Activated CD8-positive, alpha-beta memory T cell treated with anti-CD3 and anti-CD28 coated beads for 36 hours (primary cell): ENCODE results near the gene HIC1. TPM values are rescaled to one million over a fixed set of nuclear protein-coding genes. Genes with fewer than 3 reads are reported as not detected.

Experiments
- CTCF ChIA-PET: fragments of 350-600 bp; sonication (Branson Sonifier 250); formaldehyde crosslinking; loops from one replicate; lab custom pipeline; 2021; ENCODE audit warnings: antibody characterized with exemption; lab: Charles Lee
- POLR2A ChIA-PET: fragments of 350-600 bp; sonication (Branson Sonifier 250); formaldehyde crosslinking; loops from one replicate; lab custom pipeline; 2021; ENCODE audit warnings: antibody characterized with exemption; lab: Charles Lee
- total RNA-seq, 2 experiments: library from RNA; stranded (reverse); gene quantifications; one replicate each; pipeline ENCODE4 v1.2.3, GENCODE V29; 2021

HIC1 gene
- total RNA-seq, 2 experiments from 2014 or later: 57.1 to 58.7 TPM

DNA sequence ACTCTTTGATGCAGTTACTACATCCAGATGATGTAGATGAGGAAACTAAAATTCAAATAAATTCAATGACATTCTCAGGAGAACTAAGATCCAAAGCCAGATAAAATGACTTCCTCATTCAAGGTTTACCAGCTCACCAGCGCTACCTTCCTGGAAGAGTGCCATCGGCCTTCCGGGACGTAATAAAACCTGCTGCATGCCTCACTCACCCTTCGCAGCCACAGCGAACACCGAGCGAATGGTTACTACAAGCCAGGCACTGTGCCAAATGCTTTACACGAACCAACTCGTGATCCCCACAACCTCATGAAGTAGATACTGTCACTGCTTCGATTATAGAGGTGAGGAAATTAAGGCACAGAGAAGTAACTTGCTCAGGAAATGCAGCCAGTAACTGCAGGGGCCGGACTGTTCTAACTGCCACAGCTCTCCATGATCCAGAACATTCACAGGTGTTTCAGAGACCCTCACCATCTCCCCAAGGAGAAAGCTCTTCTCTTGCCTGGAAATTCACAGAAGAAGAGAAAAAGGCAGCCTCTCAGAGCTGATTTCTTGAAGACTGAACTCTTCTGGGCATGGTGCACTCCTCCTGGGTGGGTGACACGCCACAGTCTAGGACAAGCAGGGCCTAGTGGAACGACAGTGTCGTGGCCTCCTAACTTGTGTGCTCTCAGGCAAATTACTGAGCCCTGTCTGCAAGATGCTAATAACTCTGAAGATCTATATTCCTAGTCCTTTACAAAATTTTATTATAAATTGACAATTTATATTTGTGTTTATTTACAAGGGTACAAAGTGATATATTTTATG is 46.8 kb downstream of the HIC1 start:
- ChIA-PET POLR2A (interaction anchor here (0.6 kb wide), 1 partner anchor 37 kb away, joined by 4 read pairs; no protein-coding TSS in a partner anchor), CTCF (no interaction called here)

DNA sequence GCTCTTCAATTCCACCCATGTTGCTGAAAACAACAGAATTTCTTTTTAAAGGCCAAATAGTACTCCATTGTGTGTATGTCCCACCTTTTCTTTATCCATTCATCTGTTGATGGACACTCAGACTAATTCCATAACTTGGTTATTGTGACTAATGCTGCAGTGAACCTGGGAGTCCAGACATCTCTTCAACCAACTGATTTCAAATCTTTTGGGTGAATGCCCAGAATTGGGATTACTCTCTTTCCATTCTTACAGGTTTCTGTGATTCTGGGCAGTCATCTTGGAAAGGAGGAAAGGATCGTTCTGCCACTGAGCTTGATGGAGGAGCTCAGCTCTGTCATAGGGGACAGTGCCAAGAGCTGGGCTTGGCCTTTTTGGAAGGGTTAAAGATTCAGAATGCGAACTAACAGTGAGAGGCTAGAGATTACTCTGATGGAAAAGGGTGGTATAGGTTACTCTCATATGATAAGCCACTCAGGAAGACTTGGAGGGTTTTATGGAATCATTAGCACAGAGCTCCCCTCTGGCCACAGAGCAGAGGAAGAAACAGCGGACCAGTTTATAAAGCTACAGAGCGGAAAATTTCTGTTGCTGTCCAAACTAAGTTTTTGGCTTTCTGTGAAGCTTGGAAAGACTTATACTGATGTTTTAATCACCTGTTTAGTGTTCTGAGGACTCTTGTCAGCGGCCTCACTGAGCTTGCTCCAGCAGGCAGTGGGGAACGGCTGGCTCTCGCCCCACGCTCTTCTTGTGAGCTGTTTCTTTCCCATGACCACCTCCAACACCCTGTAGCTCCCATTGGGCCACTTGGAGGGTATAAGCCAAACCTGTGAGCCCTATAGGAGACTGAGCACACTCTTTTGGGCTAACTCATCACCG is 48.3 kb downstream of the HIC1 start:
- POLR2A ChIA-PET: no interaction called here

DNA sequence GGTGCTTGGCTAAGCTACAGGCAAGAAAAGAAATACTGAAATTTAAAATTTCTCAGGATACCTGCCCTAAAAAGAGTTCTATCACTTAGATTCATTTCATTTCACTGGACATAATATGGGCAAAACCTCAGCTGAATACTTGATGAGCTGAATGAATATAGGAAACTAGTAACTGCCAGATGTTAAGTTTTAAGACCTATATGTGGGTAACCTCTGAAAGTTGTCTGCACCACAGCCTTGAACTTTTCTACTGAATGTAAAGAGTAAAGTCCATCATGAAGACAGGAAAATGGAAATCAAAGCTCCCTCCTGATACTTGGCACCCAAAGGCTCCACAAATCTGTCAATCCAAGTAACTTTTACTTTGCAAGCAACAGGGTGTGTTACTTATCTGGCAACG is 50.8 kb downstream of the HIC1 start:
- CTCF ChIA-PET: no interaction called here
- POLR2A ChIA-PET: no interaction called here

More for the DNA sequence above, 48.3 kb downstream of the HIC1 start:
- CTCF ChIA-PET: interaction anchor here (0.8 kb wide), 1 partner anchor 47 kb away, joined by 3 read pairs; no protein-coding TSS in a partner anchor

DNA sequence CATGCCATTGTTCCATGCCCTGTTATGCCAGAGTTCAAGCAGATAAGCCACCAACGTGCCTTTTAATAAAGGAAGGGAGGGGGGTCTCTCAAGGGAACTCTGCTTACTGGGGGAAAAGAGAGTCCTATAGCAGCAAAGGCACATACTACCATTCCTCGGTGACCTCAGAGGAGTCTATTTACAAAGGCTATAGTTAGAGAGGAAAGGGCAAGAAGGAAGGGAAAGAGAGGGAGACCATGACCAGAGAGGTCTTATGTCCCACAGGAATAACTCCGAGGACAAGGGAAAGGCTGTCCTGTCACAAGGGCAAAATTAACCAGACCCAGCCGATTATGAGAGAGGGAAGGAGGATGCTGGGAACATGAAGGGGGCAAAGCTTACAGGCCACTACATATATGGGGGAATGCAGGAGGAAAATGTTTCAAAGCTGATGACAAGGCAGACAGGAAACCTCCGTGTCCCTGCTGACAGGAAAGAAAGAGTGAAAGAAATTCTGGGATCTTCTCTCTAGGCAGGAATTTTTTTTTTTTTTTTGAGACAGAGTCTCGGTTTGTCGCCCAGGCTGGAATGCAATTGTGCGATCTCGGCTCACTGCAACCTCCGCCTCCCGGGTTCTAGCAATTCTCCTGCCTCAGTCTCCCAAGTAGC is 51.5 kb downstream of the HIC1 start:
- ChIA-PET CTCF (interaction anchor here (0.7 kb wide), 1 partner anchor 83 kb away, joined by 3 read pairs; no protein-coding TSS in a partner anchor), POLR2A (no interaction called here)

DNA sequence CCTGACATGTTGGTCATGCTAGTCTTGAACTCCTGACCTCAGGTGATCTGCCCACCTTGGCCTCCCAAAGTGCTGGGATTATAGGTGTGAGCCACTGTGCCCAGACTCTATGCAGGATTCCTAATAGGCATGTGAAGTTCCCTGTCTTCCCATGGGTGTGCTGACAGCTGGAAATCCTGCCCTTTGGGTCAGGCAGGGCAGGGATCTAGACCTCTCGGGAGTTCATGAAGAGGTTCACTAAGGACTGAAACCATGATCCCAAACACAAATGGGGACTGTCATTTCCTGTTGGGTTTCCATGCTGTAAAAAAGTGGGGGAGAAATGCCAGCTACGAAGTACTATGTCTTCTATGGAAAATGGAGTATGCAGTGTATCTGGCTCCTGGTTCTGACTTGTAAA is 52.1 kb downstream of the HIC1 start:
- ChIA-PET POLR2A (no interaction called here), CTCF (interaction anchor here (0.7 kb wide), 1 partner anchor 83 kb away, joined by 3 read pairs; no protein-coding TSS in a partner anchor)

DNA sequence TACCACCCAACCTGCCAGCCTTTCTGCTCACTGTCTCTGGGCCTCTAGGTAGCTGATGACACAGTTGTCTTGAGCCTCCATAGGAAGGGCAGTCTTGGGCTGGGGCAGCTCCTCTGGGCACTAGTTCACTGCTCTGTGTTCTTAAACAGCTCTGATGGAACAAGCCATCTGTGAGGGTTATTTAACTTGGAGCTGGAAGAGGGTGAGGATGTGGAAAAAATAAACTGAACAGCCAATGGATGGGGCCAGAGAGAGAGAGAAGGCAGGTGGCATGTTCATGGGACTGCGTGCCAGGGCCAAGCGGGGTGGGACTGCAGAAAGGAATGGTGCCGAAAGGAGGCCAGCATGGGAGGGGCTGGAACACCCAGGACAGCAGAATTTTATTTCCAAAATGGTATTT is 52.6 kb downstream of the HIC1 start:
- CTCF ChIA-PET: no interaction called here
- POLR2A ChIA-PET: no interaction called here

DNA sequence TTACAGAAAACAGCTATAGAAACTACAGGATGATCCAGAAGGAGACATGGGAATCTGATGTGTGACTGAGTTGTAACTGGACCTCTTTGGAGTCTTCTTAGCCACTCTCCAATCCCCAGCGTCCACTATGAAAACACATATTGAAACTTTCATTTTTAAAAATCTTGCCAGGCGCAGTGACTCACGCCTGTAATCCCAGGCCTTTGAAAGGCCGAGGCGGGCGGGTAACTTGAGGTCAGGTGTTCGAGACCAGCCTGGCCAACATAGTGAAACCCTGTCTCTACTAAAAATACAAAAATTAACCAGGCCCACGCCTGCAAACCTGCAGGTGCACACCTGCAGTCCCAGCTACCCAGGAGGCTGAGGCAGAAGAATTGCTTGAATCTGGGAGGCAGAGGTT is 53.3 kb downstream of the HIC1 start:
- CTCF ChIA-PET: no interaction called here

DNA sequence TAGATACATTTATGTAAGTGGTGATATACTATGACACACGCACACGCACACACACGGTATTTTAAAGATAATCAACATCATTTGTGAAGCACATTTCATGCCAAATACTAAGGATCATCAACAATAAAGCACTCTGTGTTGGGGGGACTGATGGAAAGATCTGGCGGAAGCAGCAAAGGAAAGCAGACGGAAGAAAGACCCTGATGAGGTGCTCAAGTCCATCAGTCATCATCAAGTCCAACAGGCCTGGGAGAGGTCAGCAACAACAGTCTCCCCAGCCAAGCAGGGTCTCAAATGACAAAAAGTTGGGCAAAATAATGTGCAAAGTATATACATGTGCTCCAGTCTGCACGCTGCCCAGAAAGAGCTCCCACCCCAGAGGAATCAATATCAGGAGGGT is 55.5 kb downstream of the HIC1 start:
- ChIA-PET CTCF (interaction anchor here (0.8 kb wide), 1 partner anchor 38 kb away, joined by 3 read pairs; no protein-coding TSS in a partner anchor), POLR2A (interaction anchor here (0.6 kb wide), 1 partner anchor 55 kb away, joined by 3 read pairs; no protein-coding TSS in a partner anchor)

More for the DNA sequence above, 53.3 kb downstream of the HIC1 start:
- POLR2A ChIA-PET: no interaction called here

DNA sequence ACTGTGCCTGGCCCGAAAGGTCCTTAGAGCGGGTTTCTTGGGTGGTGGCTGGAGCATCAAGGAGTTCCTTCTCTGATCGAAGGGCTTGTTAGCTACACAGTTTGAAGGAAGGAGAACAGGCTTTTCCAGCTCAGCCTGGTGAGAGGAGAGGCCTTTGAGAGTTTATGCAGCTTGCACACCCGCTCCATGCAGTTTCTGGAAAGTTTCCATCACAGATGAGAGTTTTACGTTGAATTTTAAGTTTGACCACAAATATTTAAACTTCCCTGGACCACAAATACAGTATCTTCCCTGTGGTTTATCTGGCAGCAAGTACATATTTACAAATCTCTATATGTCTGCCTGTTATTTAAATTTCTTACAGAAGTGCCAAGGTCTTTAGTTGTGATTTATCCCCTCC is 56.8 kb downstream of the HIC1 start:
- POLR2A ChIA-PET: no interaction called here
- CTCF ChIA-PET: interaction anchor here (1.2 kb wide), 1 partner anchor 26 kb away, joined by 3 read pairs; no protein-coding TSS in a partner anchor

Other genes with a start within 250 kb of the HIC1 start
- 10 to 100 TPM; 19.4 to 26.4 TPM for gene SMYD4, start 225.2 kb upstream of the HIC1 start, total RNA-seq
- 100 to 1,000 TPM; 191 to 195 TPM for gene RPA1, start 225.1 kb upstream of the HIC1 start, total RNA-seq
- 1 to 10 TPM; 1.3 to 1.5 TPM for gene RTN4RL1, start 29.8 kb upstream of the HIC1 start, total RNA-seq
- gene DPH1, start 24.9 kb upstream of the HIC1 start, total RNA-seq: 10 to 100 TPM; 40.1 to 45.0 TPM
- gene OVCA2, start 13.1 kb upstream of the HIC1 start, total RNA-seq: 10 to 100 TPM; 46.2 to 48.6 TPM
- gene SMG6, start 248.7 kb downstream of the HIC1 start, total RNA-seq: 10 to 100 TPM; 55.0 to 60.8 TPM
- 10 to 100 TPM; 10.1 to 14.0 TPM for gene SRR, start 248.8 kb downstream of the HIC1 start, total RNA-seq